Prostate gland (tissue), 2 donors: ENCODE results near the gene INCA1.

Experiments
- POLR2AphosphoS5 ChIP-seq: sonication (generic); formaldehyde crosslinking; IDR thresholded peaks from one replicate; pipeline ENCODE4 v1.6.1; 2017; ENCODE audit warnings: antibody characterized with exemption
- TF ChIP-seq, protein P1 (sequence below), 4 experiments: fragments of 200-600 bp in 2 of 4; fragments of 450-650 bp in 2 of 4; sonication (generic) in 2 of 4; IDR thresholded peaks; 1 replicate in 3 of 4; 2 replicates in 1 of 4; pipeline ENCODE4 v1.5.1; 2016 to 2019; ENCODE audit warnings: antibody characterized with exemption in 4 of 4, mild to moderate bottlenecking in 2 of 4, moderate library complexity in 2 of 4

DNA sequence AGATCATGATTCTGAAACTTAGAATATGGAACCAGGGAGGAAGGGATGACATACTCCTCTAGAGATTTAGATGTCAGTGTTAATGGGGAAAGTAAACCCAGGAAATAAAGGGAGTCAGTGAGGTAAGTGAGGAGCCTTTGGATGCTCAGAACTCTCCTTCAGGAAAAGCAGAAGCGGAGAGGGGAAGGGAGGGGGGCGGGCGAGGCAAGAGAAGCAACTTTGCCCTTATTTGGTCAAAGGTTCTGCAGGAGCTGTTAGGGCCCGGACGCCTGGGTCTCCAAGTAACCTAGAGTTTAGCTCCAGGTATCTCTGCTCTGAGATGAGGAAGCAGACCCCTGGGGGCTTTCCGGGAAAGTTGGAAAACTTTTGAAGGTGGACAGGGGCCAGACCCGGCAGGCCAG, 50.3 kb downstream of the INCA1 start:
- TF ChIP-seq, protein P1, sequence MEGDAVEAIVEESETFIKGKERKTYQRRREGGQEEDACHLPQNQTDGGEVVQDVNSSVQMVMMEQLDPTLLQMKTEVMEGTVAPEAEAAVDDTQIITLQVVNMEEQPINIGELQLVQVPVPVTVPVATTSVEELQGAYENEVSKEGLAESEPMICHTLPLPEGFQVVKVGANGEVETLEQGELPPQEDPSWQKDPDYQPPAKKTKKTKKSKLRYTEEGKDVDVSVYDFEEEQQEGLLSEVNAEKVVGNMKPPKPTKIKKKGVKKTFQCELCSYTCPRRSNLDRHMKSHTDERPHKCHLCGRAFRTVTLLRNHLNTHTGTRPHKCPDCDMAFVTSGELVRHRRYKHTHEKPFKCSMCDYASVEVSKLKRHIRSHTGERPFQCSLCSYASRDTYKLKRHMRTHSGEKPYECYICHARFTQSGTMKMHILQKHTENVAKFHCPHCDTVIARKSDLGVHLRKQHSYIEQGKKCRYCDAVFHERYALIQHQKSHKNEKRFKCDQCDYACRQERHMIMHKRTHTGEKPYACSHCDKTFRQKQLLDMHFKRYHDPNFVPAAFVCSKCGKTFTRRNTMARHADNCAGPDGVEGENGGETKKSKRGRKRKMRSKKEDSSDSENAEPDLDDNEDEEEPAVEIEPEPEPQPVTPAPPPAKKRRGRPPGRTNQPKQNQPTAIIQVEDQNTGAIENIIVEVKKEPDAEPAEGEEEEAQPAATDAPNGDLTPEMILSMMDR (IDR thresholded peaks at IDR 0.05) = no peak
- TF ChIP-seq POLR2AphosphoS5 = no peak
